SIG-M5 treated with dmso at 0.1 percent for 504 hours (cell line): Measurements from ENCODE around the gene OPA1.

Source experiments
- DNase-seq: peaks from one replicate; lab custom pipeline; 2025; ENCODE audit not compliant: unreplicated experiment; lab: John Stamatoyannopoulos, UW

OPA1 gene

DNA sequence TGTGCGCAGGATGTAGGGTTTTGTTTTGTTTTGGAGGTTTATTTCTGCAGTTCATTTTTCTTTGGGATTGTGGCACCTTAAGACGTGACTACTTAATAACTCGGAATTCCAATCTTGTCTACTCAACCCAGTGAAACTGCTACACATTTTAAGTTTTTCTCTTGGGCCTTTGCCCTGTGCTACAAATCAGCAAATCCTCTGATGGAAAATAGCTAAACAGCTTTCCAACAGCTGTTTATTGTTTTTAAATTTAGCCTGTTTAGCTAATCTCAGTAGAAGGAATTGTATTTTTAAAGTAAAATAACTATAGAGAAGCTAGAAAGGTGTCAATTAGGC is 48.4 kb downstream of the OPA1 start:
- DNase-seq: no peak

DNA sequence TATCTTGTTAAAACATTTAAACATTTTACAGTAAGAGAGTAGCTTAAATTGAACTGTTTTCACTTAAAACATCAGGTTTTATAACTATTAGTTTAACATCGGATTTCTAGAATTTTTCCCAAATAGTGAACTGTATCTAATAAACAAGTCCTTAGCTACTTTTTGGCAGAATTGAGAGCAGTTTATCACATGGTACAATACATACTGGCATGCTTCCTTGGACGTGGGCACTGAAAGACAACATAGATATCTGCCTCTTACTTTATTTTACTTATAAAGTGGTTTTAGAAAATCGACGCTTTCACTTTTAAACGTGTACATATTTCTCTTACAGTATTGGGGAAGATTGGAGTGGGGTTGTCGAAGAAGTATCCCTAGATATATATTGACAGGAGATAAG is 52.8 kb downstream of the OPA1 start:
- no peak for DNase-seq

DNA sequence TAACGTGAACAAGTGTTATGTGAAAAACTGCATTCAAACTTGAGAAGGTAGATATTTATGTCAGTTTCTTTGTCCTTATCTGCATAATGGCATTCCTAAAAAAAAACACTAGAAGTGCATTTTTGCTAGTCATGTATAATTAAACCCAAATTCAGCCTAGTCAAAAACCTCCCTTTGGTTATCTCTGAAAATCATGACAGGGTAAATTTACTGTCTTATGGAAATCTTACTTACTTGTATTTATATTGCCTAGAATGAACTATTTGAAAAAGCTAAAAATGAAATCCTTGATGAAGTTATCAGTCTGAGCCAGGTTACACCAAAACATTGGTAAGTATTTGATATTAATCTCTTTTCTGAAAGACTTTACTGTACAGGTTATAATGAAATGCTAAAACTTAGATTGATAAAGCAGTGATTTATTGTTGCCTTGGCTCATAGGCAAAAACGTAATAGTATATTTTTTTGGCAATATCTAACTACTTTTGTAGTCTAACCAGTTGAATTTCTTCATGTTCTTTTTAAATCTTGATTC is 55.6 kb downstream of the OPA1 start:
- DNase-seq: no peak

DNA sequence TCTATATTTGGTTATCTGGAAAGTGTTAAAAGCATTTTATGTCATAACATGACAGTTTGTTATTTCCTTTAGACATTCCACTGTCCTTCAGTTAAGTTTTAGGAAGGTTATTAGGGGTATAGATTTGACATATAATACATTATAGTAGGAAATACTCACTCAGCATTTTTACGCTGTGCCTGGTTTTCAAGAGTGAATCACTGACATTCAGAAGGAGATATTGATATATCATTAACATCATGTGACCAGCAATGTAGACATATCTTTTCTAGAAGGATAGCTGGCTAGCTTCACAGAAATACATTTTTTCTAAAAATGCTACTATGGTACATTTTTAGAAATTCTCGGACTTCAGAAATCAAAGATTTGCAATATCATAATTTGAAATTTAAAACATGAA is 57.6 kb downstream of the OPA1 start:
- no peak for DNase-seq

DNA sequence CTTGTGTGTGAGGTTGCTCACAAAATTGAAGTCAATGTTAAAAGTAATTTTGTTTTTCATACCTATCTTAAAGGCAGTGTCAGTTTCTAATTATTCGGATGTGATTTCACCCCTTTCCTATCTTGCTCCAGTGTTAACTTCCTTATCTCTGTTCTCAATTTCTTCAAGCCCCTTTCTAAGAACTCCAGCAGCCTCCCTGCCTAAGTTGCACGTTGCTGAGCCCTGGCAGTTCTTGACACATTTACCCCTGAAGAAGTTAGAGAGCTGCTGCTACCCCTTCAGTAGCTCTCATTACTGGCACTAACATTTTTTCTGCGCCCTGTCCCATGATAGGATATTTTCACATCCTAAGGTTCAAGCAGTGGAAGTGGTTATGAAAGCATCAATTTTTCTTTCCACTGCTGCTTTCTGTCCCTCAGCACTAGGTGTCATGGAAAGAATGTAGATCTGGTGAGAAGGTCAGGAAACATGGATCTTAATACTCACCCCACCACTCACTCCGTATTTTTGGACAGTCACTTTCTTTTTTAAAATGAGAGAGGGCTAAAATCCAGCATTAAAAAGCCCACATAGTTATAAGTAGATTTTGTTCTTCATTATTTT is 62.9 kb downstream of the OPA1 start:
- DNase-seq: no peak

DNA sequence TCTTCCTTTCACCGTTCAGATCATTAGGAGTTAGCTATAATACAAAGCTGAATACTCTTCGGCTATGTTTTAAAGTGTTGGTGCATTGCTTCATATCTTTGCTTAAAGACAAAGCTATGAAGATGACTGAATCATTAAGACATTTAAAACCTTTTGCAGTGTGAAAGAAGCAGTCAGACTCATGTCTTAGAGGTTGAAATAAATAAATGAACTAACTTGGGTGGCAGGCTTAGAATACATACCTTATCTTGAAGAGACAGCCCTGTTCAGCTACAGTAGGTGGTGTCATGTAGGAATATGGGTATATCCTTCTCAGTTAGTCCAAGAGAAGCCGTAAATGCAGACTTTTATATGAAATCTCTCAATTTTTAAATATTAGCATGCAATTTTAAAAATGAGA is 63.4 kb downstream of the OPA1 start:
- no peak for DNase-seq

DNA sequence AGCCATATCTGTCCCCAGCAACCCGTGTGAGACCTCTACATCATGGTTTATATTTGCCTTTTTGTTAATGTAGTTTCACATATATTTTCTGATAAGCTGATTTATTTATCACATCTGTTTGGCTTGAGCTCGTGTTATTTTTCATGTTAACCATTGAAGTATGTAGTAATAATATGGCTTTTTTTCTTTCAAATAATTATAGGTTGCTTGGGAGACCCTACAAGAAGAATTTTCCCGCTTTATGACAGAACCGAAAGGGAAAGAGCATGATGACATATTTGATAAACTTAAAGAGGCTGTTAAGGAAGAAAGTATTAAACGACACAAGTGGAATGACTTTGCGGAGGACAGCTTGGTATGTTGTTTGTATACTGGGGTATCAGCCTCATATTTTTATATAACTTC is 63.9 kb downstream of the OPA1 start:
- DNase-seq: no peak

DNA sequence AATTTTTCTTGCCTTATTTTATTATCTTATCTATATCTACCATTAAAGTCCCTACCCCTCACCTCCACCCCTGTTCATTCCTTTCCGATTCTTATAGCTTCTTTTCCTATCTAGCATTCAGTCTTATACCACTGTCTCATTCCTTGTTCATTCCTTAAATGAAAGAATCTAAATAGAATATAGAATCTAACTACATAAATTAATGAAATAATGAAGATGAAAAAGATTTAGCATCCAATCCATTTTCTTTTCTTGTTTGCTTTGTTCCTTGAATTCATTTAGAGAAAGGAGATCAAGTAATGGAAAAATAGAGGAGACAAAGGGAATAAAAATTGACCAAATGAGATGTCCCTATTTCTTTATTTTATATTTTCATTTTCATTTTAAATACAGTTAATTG is 67.2 kb downstream of the OPA1 start:
- DNase-seq: no peak

DNA sequence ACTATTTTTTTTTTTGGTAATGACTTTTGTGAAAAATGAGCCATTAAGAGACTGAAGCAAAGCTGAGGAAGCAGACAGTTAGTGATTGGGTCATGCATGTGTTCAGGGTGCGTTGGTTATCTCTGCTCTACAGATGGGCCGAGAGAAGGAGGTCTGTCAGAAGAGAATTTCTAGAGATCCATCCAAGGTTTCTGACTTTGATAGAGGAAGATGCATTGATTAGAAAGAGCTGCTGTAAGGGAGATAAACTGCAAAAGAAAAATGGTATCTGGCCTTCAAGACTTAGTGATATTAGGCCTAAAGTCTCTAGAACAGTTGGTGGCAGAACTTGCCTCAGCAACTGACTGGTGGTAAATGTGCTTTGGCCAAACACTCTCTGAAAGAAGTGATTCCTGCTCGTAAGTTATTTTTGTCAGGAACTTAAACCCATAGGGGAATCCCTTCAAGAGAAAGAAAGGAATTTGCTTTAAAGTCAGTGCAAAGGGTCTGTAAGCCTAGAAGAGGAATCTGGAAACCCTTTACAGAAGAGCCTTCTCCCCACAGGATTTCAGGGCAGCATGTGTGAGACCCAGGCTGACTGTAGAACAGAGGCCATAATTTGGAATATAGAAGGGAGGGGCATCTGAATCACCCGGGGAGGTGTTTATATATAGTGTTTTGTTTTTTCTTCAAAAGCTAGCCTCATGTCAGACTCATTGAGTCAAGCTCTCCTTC is 67.8 kb downstream of the OPA1 start:
- DNase-seq: no peak

DNA sequence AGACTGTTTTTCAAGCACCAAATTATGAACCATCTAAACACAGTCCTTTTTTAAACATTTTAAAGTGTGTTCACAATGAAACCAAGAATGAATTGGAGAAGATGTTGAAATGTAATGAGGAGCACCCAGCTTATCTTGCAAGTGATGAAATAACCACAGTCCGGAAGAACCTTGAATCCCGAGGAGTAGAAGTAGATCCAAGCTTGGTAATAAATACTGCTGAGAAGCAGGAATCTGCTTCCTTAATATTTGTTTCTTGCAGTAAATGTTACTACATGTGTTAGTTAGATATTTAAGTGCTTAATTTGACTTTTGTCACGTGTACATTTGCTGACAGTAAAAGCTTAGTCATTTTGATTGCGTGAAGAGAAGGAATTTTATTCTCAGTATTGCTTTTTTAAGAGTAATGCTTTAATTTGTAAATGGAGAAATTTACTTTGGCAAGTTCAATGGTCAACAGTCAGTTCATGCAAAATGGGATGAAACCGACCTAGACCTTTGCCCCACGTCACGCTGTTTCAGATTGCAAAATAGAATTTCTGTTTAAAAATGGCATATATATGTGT is 69.8 kb downstream of the OPA1 start:
- no peak for DNase-seq

DNA sequence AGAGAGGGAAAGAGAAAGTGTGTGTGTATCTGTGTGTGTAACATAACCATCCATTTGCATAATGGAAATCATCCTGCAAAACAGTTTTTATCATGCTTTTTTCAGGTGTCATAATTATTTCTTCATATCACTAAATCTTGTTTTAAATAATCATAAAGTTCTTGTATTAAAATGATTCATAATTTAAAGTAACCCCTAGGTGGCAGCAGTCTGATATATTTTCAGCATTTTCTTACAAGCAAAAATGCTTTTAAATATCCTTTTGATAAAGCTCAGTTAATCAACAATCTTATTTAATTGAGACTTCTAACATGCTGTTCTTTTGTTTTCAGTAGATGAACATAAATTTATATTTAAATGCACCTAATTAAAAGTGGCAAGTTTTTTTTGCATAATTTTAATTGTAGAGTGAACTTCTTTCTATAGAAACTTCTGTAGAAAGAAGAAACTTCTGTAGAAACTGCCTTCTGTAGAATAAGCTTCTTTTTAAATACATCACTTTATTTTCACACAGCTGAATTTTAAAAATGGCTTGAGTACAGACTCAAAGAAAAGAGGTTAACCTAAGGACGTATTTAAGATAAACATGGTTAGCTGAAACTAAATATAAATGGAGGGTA is 72.5 kb downstream of the OPA1 start:
- peak; percentile 57 for DNase-seq

DNA sequence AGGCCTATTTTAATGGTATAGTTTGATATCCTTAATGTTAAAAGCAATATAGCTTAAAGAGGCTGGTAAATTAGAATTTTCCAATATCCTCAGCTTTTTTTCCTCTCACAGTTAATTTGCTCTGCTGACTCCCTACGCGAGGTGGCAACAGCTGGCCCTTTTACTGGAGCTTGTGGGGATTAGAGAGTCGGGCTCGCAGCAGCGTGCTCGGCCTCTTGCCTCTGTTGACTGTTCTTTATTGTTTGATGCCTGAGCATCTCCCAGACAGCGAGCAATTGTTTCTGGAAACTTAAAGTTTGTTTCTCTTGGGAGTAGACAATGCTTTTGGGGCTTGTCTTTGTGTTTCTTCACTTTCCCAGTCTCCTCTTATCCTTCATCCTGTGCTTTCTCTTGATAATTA is 80.8 kb downstream of the OPA1 start:
- DNase-seq: no peak

DNA sequence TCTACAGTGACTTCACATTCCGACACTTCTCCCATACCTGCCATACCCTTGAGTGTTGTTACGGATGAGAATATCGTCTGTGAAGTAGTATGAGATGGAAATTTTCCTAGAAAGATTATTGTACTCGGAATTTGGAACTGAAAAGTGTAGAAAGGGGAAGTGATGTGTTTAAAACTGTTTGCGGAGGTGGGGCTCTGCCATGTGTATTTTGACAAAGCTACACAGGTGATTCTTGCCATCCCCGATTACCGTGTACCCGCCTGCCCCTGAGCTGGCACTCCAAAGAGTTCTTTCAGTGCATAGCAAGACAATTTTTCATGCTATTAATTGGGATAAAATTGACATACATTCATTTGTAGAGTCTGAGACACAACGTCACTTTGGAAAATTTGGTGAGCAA is 81.7 kb downstream of the OPA1 start:
- no peak for DNase-seq

DNA sequence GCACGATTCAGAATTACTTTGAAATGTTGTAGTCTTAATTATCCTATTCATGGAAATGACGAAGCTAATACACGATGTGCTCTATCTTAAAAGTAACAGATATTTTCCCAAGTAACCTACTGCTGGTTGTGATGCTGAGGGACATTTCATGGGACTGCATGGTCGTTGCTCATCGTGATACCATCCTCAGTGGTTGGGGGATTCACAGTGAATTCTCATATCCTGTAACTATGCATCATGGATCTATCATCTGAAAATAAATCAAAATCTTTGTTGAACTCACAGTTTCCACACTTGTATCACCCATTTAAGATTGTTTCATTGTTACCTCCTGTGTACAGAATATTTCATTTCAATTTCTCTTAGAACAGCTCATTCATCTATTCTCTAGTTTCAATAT is 84.7 kb downstream of the OPA1 start:
- DNase-seq: no peak

DNA sequence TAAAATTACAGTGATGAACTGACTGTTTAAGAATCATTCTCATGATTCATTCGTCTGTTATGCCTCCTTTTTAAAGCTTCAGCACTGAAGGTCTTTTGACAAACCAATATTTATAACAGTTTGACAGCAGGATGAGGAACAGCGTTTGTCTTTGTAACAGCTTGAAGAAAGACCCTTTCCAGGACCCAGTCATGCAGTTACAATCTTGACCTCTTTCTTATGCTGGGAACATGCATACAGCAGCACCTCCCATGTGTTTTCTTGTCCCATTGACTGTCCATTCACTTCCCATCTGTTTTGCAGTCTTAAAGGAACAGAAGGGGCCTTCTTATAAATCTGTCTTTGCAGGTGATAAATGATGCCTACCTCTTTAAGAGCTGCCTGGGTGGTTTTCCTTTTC is 87.2 kb downstream of the OPA1 start:
- no peak for DNase-seq

DNA sequence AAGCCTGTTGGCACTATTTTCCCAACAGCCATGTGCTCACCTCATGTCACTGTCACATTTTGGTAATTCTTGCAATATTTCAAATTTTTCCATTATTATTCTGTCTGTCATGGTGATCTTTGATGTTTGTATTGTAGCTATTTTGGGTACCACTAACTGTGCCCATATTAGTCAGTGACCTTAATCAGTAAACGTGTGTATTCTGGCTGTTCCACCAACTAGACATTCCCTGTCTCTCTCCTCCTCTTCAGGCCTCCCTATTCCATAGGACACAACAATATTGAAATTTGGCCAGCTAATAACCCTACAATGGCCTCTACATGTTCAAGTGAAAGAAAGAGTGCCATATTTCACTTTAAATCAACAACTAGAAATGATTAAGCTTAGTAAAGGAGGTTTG is 88.6 kb downstream of the OPA1 start:
- DNase-seq: no peak

DNA sequence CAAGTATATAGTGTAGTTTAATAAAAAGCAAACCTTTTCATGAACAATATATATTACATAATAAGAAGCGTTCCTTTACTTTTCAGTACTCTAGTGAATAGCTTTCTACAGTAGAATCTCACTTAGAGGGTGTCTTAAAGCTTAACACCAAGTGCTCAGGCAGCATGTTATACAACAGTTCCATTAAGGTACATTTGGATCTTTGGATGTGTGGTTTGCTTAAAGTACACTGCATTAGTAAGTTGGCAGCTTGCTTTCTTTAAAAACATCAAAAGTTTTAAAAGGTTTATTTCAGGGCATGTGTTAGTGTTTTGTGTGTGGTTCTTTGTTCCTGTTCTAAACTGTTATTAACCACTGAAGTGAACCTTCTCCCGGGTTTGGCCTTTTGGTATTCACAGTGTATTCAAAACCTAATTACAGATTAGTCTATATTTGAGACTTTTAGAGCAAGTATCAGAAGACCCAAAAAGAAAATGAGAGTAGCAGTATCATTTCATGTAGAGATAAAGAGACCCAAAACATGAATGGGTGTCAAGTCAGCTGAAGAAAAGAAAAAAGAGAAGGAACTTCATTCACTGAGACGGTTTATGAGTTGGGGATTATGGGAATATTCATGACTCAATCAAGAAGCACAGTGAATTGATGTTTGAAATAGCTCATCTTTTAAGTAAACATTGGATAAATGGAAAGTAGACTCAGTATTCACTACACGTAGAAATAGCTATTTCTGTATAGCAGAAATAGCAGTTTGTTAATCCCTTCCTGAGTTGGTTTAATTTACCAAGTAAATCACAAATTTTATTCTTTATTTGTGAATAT is 93.9 kb downstream of the OPA1 start:
- no peak for DNase-seq

DNA sequence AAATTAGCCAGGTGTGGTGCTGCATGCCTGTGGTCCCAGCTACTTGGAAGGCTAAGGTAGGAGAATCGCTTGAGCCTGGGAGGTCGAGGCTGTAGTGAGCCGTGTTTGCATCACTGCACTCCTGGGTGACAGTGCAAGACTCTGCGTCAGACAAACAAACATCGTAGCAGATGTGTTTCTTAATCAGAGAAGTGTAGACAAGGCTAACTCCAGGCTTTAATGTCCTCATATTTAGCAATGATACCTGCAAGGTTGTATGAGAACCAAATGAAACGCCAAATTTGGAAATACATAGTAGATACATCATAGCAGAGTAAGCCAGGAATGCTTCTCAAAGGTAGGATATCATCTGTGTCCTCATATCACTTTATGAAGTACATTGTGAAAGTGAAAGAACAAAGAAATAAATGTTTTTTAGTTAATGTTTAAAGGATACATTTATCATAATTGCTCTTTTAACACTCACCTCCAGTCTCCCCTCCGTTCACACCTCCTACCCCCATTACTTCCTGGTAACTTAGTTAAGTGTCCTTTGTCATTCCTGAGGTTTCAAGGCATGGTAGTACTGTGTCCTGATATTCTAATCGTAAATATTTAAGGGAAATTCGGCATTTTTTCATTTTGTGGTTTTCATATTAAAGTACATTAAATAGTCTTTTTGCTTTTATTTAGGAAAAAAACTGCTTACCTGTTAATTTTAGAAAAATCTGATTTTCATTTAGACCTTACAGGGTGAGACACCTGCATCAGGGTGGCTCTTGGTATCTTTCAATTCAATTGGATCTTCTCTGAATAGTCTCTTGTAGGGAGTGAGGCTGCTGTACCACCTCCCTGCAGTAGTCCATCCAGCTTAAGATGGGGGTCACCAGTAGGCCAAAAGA is 96.1 kb downstream of the OPA1 start:
- DNase-seq: no peak

DNA sequence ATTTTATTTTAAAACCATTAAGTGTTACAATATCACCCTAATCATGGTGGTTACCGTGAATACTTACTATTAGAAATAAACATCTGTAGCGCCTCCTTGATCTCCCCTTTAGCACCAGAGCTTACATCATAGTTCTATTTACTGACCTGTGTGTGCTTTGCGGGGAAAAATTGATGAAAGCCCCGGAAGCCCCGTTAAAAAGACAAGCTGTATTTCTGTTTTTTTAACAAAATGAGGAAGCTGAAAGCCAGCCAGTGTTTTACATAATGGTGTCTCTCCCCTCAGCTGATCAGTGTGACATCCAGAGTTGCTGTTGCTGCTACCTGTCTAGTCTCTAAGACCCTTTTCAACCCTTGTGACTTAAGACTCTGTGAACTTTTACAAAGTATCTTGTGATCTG is 100.8 kb downstream of the OPA1 start:
- peak; percentile 86 for DNase-seq

DNA sequence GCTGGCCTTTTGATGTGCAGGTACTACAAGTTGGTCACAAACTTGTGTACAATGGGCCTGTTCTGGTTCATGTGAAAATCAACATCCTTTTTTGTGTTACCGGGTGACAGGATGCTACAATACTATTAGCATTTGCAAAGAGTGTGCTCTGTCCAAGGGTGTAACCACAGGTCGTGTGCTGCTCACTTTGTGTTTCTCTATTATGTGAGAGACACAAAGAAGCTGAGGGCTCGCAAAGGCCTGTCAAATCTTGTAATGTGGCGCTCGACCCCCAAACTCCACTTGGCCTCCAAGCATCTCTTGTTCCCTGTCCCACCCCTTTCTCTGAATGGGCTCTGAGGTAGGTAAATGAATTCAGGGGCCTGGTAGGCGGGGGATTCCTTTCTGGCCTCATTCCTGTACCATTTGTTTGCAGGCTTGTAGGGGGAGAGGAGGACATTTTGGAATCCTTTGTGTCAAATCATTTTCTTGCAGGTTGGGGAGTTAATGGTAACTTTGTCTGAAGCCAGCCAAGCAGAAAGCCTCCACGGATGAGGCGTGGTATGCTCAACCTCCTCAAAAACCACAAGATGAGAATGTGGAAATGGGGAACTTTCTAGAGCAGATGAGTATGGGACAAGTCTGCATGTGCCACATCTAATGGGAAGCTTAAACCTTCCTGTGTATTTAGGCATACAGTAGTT is 109.1 kb downstream of the OPA1 start:
- peak; percentile 50 for DNase-seq
